ENCODE results near the gene VTI1A. TPM values are rescaled to one million over a fixed set of nuclear protein-coding genes. Genes with fewer than 3 reads are reported as not detected.

Gene VTI1A
- total and polyA plus RNA-seq, 7 experiments from 2014 or later: 21.7 to 56.8 (median 40.8) TPM

- no peaks in the 10 kb centered on the region for H3K9me3 Mint-ChIP-seq
- H3K9me3 ChIP-seq (ENCODE audit: control insufficient read depth in 2 of 3, low read length in 3 of 3): no peaks in the 10 kb centered on the region
- ATAC-seq (no peak), DNase-seq (no peak)
- H3K36me3 ChIP-seq (ENCODE audit: control insufficient read depth in 2 of 3, insufficient read depth in 3 of 3, low read length in 3 of 3): no peaks in the 10 kb centered on the region
- no peak overlapping the region for H3K27ac ChIP-seq (ENCODE audit: low read depth, low read length)
- H3K4me1 ChIP-seq (ENCODE audit: control insufficient read depth in 2 of 2, insufficient read depth in 2 of 2, low read length in 2 of 2): no peaks in the 10 kb centered on the region
- no peaks in the 10 kb centered on the region for H3K27me3 ChIP-seq (ENCODE audit: control insufficient read depth in 2 of 2, insufficient read depth in 2 of 2, low read length in 2 of 2)
- intact Hi-C loops (cut with micrococcal nuclease): no loop called here
- H3K36me3 Mint-ChIP-seq: peaks cover 4 to 30% (median 13%) of the 10 kb centered on the region in 5 donors
- ChIA-PET POLR2A (no interaction called here), CTCF (no interaction called here)
- no peak overlapping the region for H3K4me3 Mint-ChIP-seq
- H3K4me3 ChIP-seq (ENCODE audit: low read length): no peak overlapping the region
- no peaks in the 10 kb centered on the region for H3K27me3 Mint-ChIP-seq
- H3K27ac Mint-ChIP-seq: no peak overlapping the region
- peaks cover 0 to 18% (median 8%) of the 10 kb centered on the region in 7 donors for H3K4me1 Mint-ChIP-seq
Measured at GRCh38 chr10:112552593-112553110, 105.6 kb downstream of the VTI1A start.

GRCh38 chr10:112553315-112553714 lies 106.3 kb downstream of the VTI1A start:
- peaks cover 0 to 25% (median 12%) of the 10 kb centered on the region in 7 donors for H3K4me1 Mint-ChIP-seq
- Histone ChIP-seq H3K27ac (ENCODE audit: low read depth, low read length) (no peak overlapping the region), H3K9me3 (ENCODE audit: control insufficient read depth in 2 of 3, low read length in 3 of 3) (no peaks in the 10 kb centered on the region), H3K36me3 (ENCODE audit: control insufficient read depth in 2 of 3, insufficient read depth in 3 of 3, low read length in 3 of 3) (no peaks in the 10 kb centered on the region), H3K4me1 (ENCODE audit: control insufficient read depth in 2 of 2, insufficient read depth in 2 of 2, low read length in 2 of 2) (no peaks in the 10 kb centered on the region), H3K27me3 (ENCODE audit: control insufficient read depth in 2 of 2, insufficient read depth in 2 of 2, low read length in 2 of 2) (no peaks in the 10 kb centered on the region), H3K4me3 (ENCODE audit: low read length) (no peak overlapping the region)
- peaks cover 4 to 30% (median 13%) of the 10 kb centered on the region in 5 donors for H3K36me3 Mint-ChIP-seq
- POLR2A ChIA-PET: no interaction called here
- ATAC-seq (no peak), DNase-seq (no peak)
- CTCF ChIA-PET: no interaction called here
- no peak overlapping the region for H3K4me3 Mint-ChIP-seq
- no peak overlapping the region for H3K27ac Mint-ChIP-seq
- intact Hi-C loops (cut with micrococcal nuclease): no loop called here
- no peaks in the 10 kb centered on the region for H3K9me3 Mint-ChIP-seq
- H3K27me3 Mint-ChIP-seq: no peaks in the 10 kb centered on the region

- CTCF ChIA-PET: no interaction called here
- H3K36me3 ChIP-seq (ENCODE audit: control insufficient read depth in 2 of 3, insufficient read depth in 3 of 3, low read length in 3 of 3): no peaks in the 10 kb centered on the region
- no peaks in the 10 kb centered on the region for H3K27me3 ChIP-seq (ENCODE audit: control insufficient read depth in 2 of 2, insufficient read depth in 2 of 2, low read length in 2 of 2)
- POLR2A ChIA-PET: no interaction called here
- Mint-ChIP-seq H3K36me3 (peaks cover 4 to 21% (median 6%) of the 10 kb centered on the region in 5 donors), H3K4me1 (peaks cover 0 to 30% (median 17%) of the 10 kb centered on the region in 7 donors), H3K27me3 (no peaks in the 10 kb centered on the region), H3K27ac (no peak overlapping the region), H3K4me3 (no peak overlapping the region), H3K9me3 (no peaks in the 10 kb centered on the region)
- DNase-seq: no peak
- H3K4me1 ChIP-seq (ENCODE audit: control insufficient read depth in 2 of 2, insufficient read depth in 2 of 2, low read length in 2 of 2): no peaks in the 10 kb centered on the region
- intact Hi-C loops (cut with micrococcal nuclease): no loop called here
- H3K4me3 ChIP-seq (ENCODE audit: low read length): no peak overlapping the region
- H3K27ac ChIP-seq (ENCODE audit: low read depth, low read length): no peak overlapping the region
- no peaks in the 10 kb centered on the region for H3K9me3 ChIP-seq (ENCODE audit: control insufficient read depth in 2 of 3, low read length in 3 of 3)
- no peak for ATAC-seq
Measured at GRCh38 chr10:112554263-112554662, 107.2 kb downstream of the VTI1A start.

GRCh38 chr10:112557197-112557596 lies 110.2 kb downstream of the VTI1A start:
- intact Hi-C loops (cut with micrococcal nuclease): no loop called here
- Mint-ChIP-seq H3K36me3 (peaks cover 0 to 9% (median 6%) of the 10 kb centered on the region in 5 donors), H3K4me1 (peaks cover 0 to 37% (median 21%) of the 10 kb centered on the region in 7 donors), H3K4me3 (no peak overlapping the region), H3K27ac (no peak overlapping the region), H3K27me3 (no peaks in the 10 kb centered on the region), H3K9me3 (no peaks in the 10 kb centered on the region)
- POLR2A ChIA-PET: no interaction called here
- no peaks in the 10 kb centered on the region for H3K36me3 ChIP-seq (ENCODE audit: control insufficient read depth in 2 of 3, insufficient read depth in 3 of 3, low read length in 3 of 3)
- H3K4me1 ChIP-seq (ENCODE audit: control insufficient read depth in 2 of 2, insufficient read depth in 2 of 2, low read length in 2 of 2): no peaks in the 10 kb centered on the region
- CTCF ChIA-PET: no interaction called here
- H3K9me3 ChIP-seq (ENCODE audit: control insufficient read depth in 2 of 3, low read length in 3 of 3): no peaks in the 10 kb centered on the region
- ATAC-seq (no peak), DNase-seq (no peak)
- H3K4me3 ChIP-seq (ENCODE audit: low read length): no peak overlapping the region
- no peaks in the 10 kb centered on the region for H3K27me3 ChIP-seq (ENCODE audit: control insufficient read depth in 2 of 2, insufficient read depth in 2 of 2, low read length in 2 of 2)
- no peak overlapping the region for H3K27ac ChIP-seq (ENCODE audit: low read depth, low read length)

GRCh38 chr10:112558476-112559142 lies 111.6 kb downstream of the VTI1A start:
- Histone ChIP-seq H3K9me3 (ENCODE audit: control insufficient read depth in 2 of 3, low read length in 3 of 3) (no peaks in the 10 kb centered on the region), H3K4me3 (ENCODE audit: low read length) (no peak overlapping the region), H3K4me1 (ENCODE audit: control insufficient read depth in 2 of 2, insufficient read depth in 2 of 2, low read length in 2 of 2) (no peaks in the 10 kb centered on the region), H3K27me3 (ENCODE audit: control insufficient read depth in 2 of 2, insufficient read depth in 2 of 2, low read length in 2 of 2) (no peaks in the 10 kb centered on the region), H3K27ac (ENCODE audit: low read depth, low read length) (no peak overlapping the region), H3K36me3 (ENCODE audit: control insufficient read depth in 2 of 3, insufficient read depth in 3 of 3, low read length in 3 of 3) (no peaks in the 10 kb centered on the region)
- no peaks in the 10 kb centered on the region for H3K9me3 Mint-ChIP-seq
- CTCF ChIA-PET: no interaction called here
- no peaks in the 10 kb centered on the region for H3K27me3 Mint-ChIP-seq
- ATAC-seq (no peak), DNase-seq (peak in 1 of 9 donors; percentile 2)
- H3K36me3 Mint-ChIP-seq: peaks cover 0 to 6% (median 0%) of the 10 kb centered on the region in 5 donors
- intact Hi-C loops (cut with micrococcal nuclease): no loop called here
- H3K4me3 Mint-ChIP-seq: peak overlapping the region in 3 of 10 donors; percentile 5 to 33 (median 32)
- POLR2A ChIA-PET: no interaction called here
- no peak overlapping the region for H3K27ac Mint-ChIP-seq
- peaks cover 0 to 37% (median 21%) of the 10 kb centered on the region in 7 donors for H3K4me1 Mint-ChIP-seq

GRCh38 chr10:112559349-112559748 lies 112.3 kb downstream of the VTI1A start:
- Mint-ChIP-seq H3K36me3 (peaks cover 0 to 6% (median 0%) of the 10 kb centered on the region in 5 donors), H3K4me3 (peak overlapping the region in 1 of 10 donors; percentile 1), H3K27ac (peak overlapping the region in 1 of 9 donors; percentile 6), H3K9me3 (no peaks in the 10 kb centered on the region), H3K4me1 (peaks cover 0 to 37% (median 21%) of the 10 kb centered on the region in 7 donors), H3K27me3 (no peaks in the 10 kb centered on the region)
- peak in 1 of 9 donors; percentile 6 for DNase-seq
- POLR2A ChIA-PET: no interaction called here
- CTCF ChIA-PET: no interaction called here
- ATAC-seq: no peak
- Histone ChIP-seq H3K9me3 (ENCODE audit: control insufficient read depth in 2 of 3, low read length in 3 of 3) (no peaks in the 10 kb centered on the region), H3K27me3 (ENCODE audit: control insufficient read depth in 2 of 2, insufficient read depth in 2 of 2, low read length in 2 of 2) (no peaks in the 10 kb centered on the region), H3K4me3 (ENCODE audit: low read length) (no peak overlapping the region), H3K27ac (ENCODE audit: low read depth, low read length) (no peak overlapping the region), H3K4me1 (ENCODE audit: control insufficient read depth in 2 of 2, insufficient read depth in 2 of 2, low read length in 2 of 2) (no peaks in the 10 kb centered on the region), H3K36me3 (ENCODE audit: control insufficient read depth in 2 of 3, insufficient read depth in 3 of 3, low read length in 3 of 3) (no peaks in the 10 kb centered on the region)
- intact Hi-C loops (cut with micrococcal nuclease): no loop called here

GRCh38 chr10:112562122-112562521 lies 115.1 kb downstream of the VTI1A start:
- DNase-seq (no peak), ATAC-seq (no peak)
- no peak overlapping the region for H3K27ac ChIP-seq (ENCODE audit: low read depth, low read length)
- ChIA-PET POLR2A (no interaction called here), CTCF (no interaction called here)
- Mint-ChIP-seq H3K36me3 (peaks cover 0 to 6% (median 0%) of the 10 kb centered on the region in 5 donors), H3K27me3 (no peaks in the 10 kb centered on the region), H3K27ac (no peak overlapping the region), H3K9me3 (no peaks in the 10 kb centered on the region), H3K4me1 (peaks cover 0 to 30% (median 20%) of the 10 kb centered on the region in 7 donors), H3K4me3 (no peak overlapping the region)
- H3K36me3 ChIP-seq (ENCODE audit: control insufficient read depth in 2 of 3, insufficient read depth in 3 of 3, low read length in 3 of 3): no peaks in the 10 kb centered on the region
- no peaks in the 10 kb centered on the region for H3K27me3 ChIP-seq (ENCODE audit: control insufficient read depth in 2 of 2, insufficient read depth in 2 of 2, low read length in 2 of 2)
- no peak overlapping the region for H3K4me3 ChIP-seq (ENCODE audit: low read length)
- H3K4me1 ChIP-seq (ENCODE audit: control insufficient read depth in 2 of 2, insufficient read depth in 2 of 2, low read length in 2 of 2): no peaks in the 10 kb centered on the region
- intact Hi-C loops (cut with micrococcal nuclease): loop anchor here in 1 of 2 donors (10.0 kb wide), 2 partner anchors 543 to 823 kb away; no protein-coding TSS in a partner anchor
- H3K9me3 ChIP-seq (ENCODE audit: control insufficient read depth in 2 of 3, low read length in 3 of 3): no peaks in the 10 kb centered on the region
